AG10803 (cell line): Measurements from ENCODE around the gene DEDD2.

Experiments
- DNase-seq: peaks from one replicate; pipeline ENCODE4 v3.0.0; 2010; ENCODE audit warnings: low read depth
- H3K4me3 ChIP-seq: 2 replicates; pipeline ENCODE4 v1.5.1; 2011; ENCODE audit warnings: mild to moderate bottlenecking, low read length, control low read depth
- TF ChIP-seq, protein P1 (sequence below): conservative IDR thresholded peaks from 2 replicates; pipeline ENCODE4 v1.5.1; 2011; ENCODE audit warnings: mild to moderate bottlenecking, low read length, control low read depth, inconsistent platforms

DEDD2 gene

GRCh38 chr19:42250183-42250665 lies 32.7 kb upstream of the DEDD2 start:
- no peak for DNase-seq
- peak overlapping the region; percentile 51 for H3K4me3 ChIP-seq

DNA sequence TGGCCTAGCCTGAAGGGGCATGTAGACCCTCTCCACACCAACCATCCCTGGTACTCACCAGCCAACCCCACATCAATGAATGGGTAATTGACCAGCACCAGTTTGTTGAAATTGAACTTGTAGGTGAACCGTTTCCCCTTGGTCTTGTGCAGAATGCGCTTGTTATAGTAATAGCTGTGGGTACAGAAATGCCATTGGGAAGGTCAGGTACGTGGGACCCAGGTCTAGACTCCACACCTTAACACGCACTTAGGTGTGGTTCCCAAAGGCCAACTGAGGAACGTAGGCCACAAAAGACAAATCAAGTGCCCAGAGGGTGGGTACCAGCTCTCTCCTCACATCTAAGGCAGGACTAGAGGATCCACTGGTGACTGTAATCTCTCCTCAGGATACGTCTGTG lies 32.3 kb upstream of the DEDD2 start:
- TF ChIP-seq, protein P1, sequence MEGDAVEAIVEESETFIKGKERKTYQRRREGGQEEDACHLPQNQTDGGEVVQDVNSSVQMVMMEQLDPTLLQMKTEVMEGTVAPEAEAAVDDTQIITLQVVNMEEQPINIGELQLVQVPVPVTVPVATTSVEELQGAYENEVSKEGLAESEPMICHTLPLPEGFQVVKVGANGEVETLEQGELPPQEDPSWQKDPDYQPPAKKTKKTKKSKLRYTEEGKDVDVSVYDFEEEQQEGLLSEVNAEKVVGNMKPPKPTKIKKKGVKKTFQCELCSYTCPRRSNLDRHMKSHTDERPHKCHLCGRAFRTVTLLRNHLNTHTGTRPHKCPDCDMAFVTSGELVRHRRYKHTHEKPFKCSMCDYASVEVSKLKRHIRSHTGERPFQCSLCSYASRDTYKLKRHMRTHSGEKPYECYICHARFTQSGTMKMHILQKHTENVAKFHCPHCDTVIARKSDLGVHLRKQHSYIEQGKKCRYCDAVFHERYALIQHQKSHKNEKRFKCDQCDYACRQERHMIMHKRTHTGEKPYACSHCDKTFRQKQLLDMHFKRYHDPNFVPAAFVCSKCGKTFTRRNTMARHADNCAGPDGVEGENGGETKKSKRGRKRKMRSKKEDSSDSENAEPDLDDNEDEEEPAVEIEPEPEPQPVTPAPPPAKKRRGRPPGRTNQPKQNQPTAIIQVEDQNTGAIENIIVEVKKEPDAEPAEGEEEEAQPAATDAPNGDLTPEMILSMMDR: no peak
- H3K4me3 ChIP-seq: no peak overlapping the region; the same call in 1 of the 2 replicates
- DNase-seq: no peak

More at GRCh38 chr19:42250183-42250665, 32.7 kb upstream of the DEDD2 start:
- TF ChIP-seq, protein P1: no peak

GRCh38 chr19:42249149-42249750 lies 31.8 kb upstream of the DEDD2 start:
- no peak overlapping the region for H3K4me3 ChIP-seq
- DNase-seq: no peak
- TF ChIP-seq, protein P1: no peak

- H3K4me3 ChIP-seq: no peak overlapping the region
- TF ChIP-seq, protein P1: no peak
- no peak for DNase-seq
These were observed 31.0 kb upstream of the DEDD2 start for GRCh38 chr19:42248270-42249148.

DNA sequence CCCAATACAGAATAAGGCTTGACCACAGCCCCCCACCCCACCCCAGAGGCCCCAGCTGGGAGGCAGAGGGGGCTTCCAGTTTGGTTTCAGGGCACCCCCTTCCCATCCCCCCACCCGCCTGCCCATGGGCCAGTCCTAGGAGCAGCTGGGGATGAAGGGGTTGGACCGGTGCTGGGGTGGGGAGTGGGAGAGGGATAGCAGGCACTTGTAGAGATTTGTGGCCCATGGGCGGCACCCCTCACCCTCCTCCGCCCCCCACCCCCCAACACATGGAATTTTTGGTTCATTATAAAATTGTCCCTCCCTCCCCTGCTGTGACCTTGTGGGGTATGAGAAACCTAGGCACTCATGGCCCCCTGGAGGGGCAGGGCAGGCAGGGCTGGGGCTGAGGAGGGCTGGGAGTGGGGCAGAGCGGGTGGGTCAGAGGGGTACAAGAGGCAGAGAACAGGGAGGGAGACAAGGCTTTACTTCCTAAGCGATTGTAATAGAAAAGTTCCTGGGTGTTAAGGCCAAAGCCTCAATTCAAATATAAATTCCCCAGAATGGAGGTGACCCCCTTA lies 30.2 kb upstream of the DEDD2 start:
- TF ChIP-seq, protein P1: no peak
- H3K4me3 ChIP-seq: no peak overlapping the region
- DNase-seq: no peak

- H3K4me3 ChIP-seq: no peak overlapping the region
- TF ChIP-seq, protein P1: no peak
- peak; percentile 46 for DNase-seq
These were observed 29.6 kb upstream of the DEDD2 start for GRCh38 chr19:42246922-42247639.
